Measurements from ENCODE around the gene C14orf93. TPM values are rescaled to one million over a fixed set of nuclear protein-coding genes. Genes with fewer than 3 reads are reported as not detected.

The C14orf93 gene
- total and polyA plus RNA-seq, 2 donors (not counting 1 experiment from before 2014, with no cell fraction given) = 4.8 to 13.0 TPM

DNA sequence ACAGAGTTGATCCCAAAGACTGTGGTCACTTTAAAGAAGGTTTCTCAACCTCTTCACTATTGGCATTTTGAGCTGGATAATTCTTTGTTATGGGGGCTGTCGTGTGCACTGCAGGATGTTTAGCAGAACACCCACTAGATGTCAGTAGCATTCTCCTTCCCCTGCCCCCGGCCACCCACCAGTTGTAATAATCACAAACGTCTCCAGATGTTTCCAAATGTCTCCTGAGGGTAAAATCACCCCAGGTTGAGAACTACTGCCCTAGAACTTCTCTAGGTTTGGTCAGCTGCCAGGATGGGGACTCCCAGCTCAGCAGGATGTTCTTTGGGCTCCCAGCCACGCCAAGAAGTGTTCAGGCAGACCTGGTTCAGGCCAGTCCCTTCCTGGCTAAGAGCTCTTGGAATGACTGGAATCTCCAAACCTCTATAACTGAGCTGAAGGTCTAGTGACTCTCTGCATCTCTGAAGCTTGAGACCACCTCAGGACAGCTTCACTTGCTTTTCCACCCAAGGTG, 15.1 kb downstream of the C14orf93 start:
- H3K79me2 ChIP-seq (ENCODE audit: control insufficient read depth, insufficient read depth, low read length) = no peaks in the 10 kb centered on the region
- H3K4me2 ChIP-seq (ENCODE audit: extremely low read depth, insufficient read depth, low read length) = no peak overlapping the region
- H3K36me3 ChIP-seq (ENCODE audit: control insufficient read depth, insufficient read depth, low read length) = no peaks in the 10 kb centered on the region
- no peak overlapping the region for H2AFZ ChIP-seq (ENCODE audit: low read length)
- H3K9ac ChIP-seq (ENCODE audit: insufficient read depth, low read length) = no peak overlapping the region
- no peak overlapping the region for H3K27ac ChIP-seq (ENCODE audit: insufficient read depth, low read length)
- H3K4me1 ChIP-seq (ENCODE audit: control insufficient read depth, extremely low read depth, insufficient read depth, low read length) = peaks cover 3% of the 10 kb centered on the region
- no peaks in the 10 kb centered on the region for H4K20me1 ChIP-seq (ENCODE audit: control insufficient read depth, extremely low read depth, insufficient read depth, low read length)
- no peaks in the 10 kb centered on the region for H3K27me3 ChIP-seq (ENCODE audit: control insufficient read depth, insufficient read depth, low read length)
- H3K9me3 ChIP-seq (ENCODE audit: control insufficient read depth, insufficient read depth, low read depth, low read length) = no peaks in the 10 kb centered on the region
- TF ChIP-seq EZH2 (IDR thresholded peaks at IDR 0.05; ENCODE audit: low read length, missing control alignments) (no peak), CTCF (conservative IDR thresholded peaks at IDR 0.05 in 1 of 2, IDR thresholded peaks at IDR 0.05 in 1 of 2; ENCODE audit: low read depth in 1 of 2, low read length in 2 of 2) (peak; percentile 51 to 75)
- peak; percentile 56 for DNase-seq (ENCODE audit: low read depth in 2 of 2)
- no peak overlapping the region for H3K4me3 ChIP-seq (replicated peaks in 1 of 4; ENCODE audit: control extremely low read depth in 1 of 4, insufficient read depth in 1 of 4, low read depth in 3 of 4, low read length in 4 of 4)

GRCh38 chr14:22993517-22993916, 16.4 kb downstream of the C14orf93 start:
- DNase-seq (ENCODE audit: low read depth in 2 of 2) = peak in 1 of 2 donors; percentile 19

GRCh38 chr14:22991852-22992251, 18.1 kb downstream of the C14orf93 start:
- Histone ChIP-seq H2AFZ (ENCODE audit: low read length) (no peak overlapping the region), H3K36me3 (ENCODE audit: control insufficient read depth, insufficient read depth, low read length) (no peaks in the 10 kb centered on the region), H3K4me1 (ENCODE audit: control insufficient read depth, extremely low read depth, insufficient read depth, low read length) (peaks cover 3% of the 10 kb centered on the region), H3K4me2 (ENCODE audit: extremely low read depth, insufficient read depth, low read length) (no peak overlapping the region), H4K20me1 (ENCODE audit: control insufficient read depth, extremely low read depth, insufficient read depth, low read length) (no peaks in the 10 kb centered on the region), H3K4me3 (replicated peaks in 1 of 4; ENCODE audit: control extremely low read depth in 1 of 4, insufficient read depth in 1 of 4, low read depth in 3 of 4, low read length in 4 of 4) (no peak overlapping the region), H3K9me3 (ENCODE audit: control insufficient read depth, insufficient read depth, low read depth, low read length) (no peaks in the 10 kb centered on the region), H3K9ac (ENCODE audit: insufficient read depth, low read length) (no peak overlapping the region), H3K27ac (ENCODE audit: insufficient read depth, low read length) (no peak overlapping the region), H3K27me3 (ENCODE audit: control insufficient read depth, insufficient read depth, low read length) (no peaks in the 10 kb centered on the region), H3K79me2 (ENCODE audit: control insufficient read depth, insufficient read depth, low read length) (no peaks in the 10 kb centered on the region)
- DNase-seq (ENCODE audit: low read depth in 2 of 2) = no peak
- no peak for TF ChIP-seq CTCF (conservative IDR thresholded peaks at IDR 0.05 in 1 of 2, IDR thresholded peaks at IDR 0.05 in 1 of 2; ENCODE audit: low read depth in 1 of 2, low read length in 2 of 2)
- TF ChIP-seq EZH2 (IDR thresholded peaks at IDR 0.05; ENCODE audit: low read length, missing control alignments) = no peak

More at GRCh38 chr14:22993517-22993916, 16.4 kb downstream of the C14orf93 start:
- no peaks in the 10 kb centered on the region for H3K79me2 ChIP-seq (ENCODE audit: control insufficient read depth, insufficient read depth, low read length)
- H3K36me3 ChIP-seq (ENCODE audit: control insufficient read depth, insufficient read depth, low read length) = no peaks in the 10 kb centered on the region
- H2AFZ ChIP-seq (ENCODE audit: low read length) = no peak overlapping the region
- H3K4me1 ChIP-seq (ENCODE audit: control insufficient read depth, extremely low read depth, insufficient read depth, low read length) = peaks cover 3% of the 10 kb centered on the region
- H3K27me3 ChIP-seq (ENCODE audit: control insufficient read depth, insufficient read depth, low read length) = no peaks in the 10 kb centered on the region
- no peak overlapping the region for H3K9ac ChIP-seq (ENCODE audit: insufficient read depth, low read length)
- no peak overlapping the region for H3K4me2 ChIP-seq (ENCODE audit: extremely low read depth, insufficient read depth, low read length)
- H3K4me3 ChIP-seq (replicated peaks in 1 of 4; ENCODE audit: control extremely low read depth in 1 of 4, insufficient read depth in 1 of 4, low read depth in 3 of 4, low read length in 4 of 4) = no peak overlapping the region
- H3K9me3 ChIP-seq (ENCODE audit: control insufficient read depth, insufficient read depth, low read depth, low read length) = no peaks in the 10 kb centered on the region
- TF ChIP-seq CTCF (conservative IDR thresholded peaks at IDR 0.05 in 1 of 2, IDR thresholded peaks at IDR 0.05 in 1 of 2; ENCODE audit: low read depth in 1 of 2, low read length in 2 of 2) (no peak), EZH2 (IDR thresholded peaks at IDR 0.05; ENCODE audit: low read length, missing control alignments) (no peak)
- no peak overlapping the region for H3K27ac ChIP-seq (ENCODE audit: insufficient read depth, low read length)
- no peaks in the 10 kb centered on the region for H4K20me1 ChIP-seq (ENCODE audit: control insufficient read depth, extremely low read depth, insufficient read depth, low read length)
